ENCODE results near the gene PIPOX.
A peak's percentile ranks its signal among the peaks of the same experiment; 100 is the strongest.

The PIPOX gene

GRCh38 chr17:29021226-29021625 is 21.7 kb upstream of the PIPOX start:
- no peak overlapping the region for H3K27ac ChIP-seq (replicated peaks)
- DNase-seq (ENCODE audit: low read depth in 1 of 2, low spot score in 1 of 2) = no peak
- no peak overlapping the region for H3K4me3 ChIP-seq (replicated peaks; ENCODE audit: insufficient read depth, low read length)
- TF ChIP-seq CTCF (IDR thresholded peaks at IDR 0.05; ENCODE audit: insufficient read depth, low read length) (no peak), GABPA (IDR thresholded peaks at IDR 0.05; ENCODE audit: low read depth) (no peak), SPI1 (IDR thresholded peaks at IDR 0.05; ENCODE audit: borderline replicate concordance, low read depth) (no peak), POLR2AphosphoS5 (IDR thresholded peaks at IDR 0.05; ENCODE audit: low read depth) (no peak), REST (IDR thresholded peaks at IDR 0.05; ENCODE audit: insufficient replicate concordance, low read depth) (no peak)
- peaks cover 6% of the 10 kb centered on the region for H3K27me3 ChIP-seq (ENCODE audit: insufficient read depth, poor library complexity, severe bottlenecking)

- TF ChIP-seq REST (IDR thresholded peaks at IDR 0.05; ENCODE audit: insufficient replicate concordance, low read depth) (no peak), POLR2AphosphoS5 (IDR thresholded peaks at IDR 0.05; ENCODE audit: low read depth) (no peak), SPI1 (IDR thresholded peaks at IDR 0.05; ENCODE audit: borderline replicate concordance, low read depth) (no peak), GABPA (IDR thresholded peaks at IDR 0.05; ENCODE audit: low read depth) (no peak), CTCF (IDR thresholded peaks at IDR 0.05; ENCODE audit: insufficient read depth, low read length) (no peak)
- H3K27me3 ChIP-seq (ENCODE audit: insufficient read depth, poor library complexity, severe bottlenecking) = peaks cover 8% of the 10 kb centered on the region
- no peak for DNase-seq (ENCODE audit: low read depth in 1 of 2, low spot score in 1 of 2)
- H3K27ac ChIP-seq (replicated peaks) = no peak overlapping the region
- H3K4me3 ChIP-seq (replicated peaks; ENCODE audit: insufficient read depth, low read length) = no peak overlapping the region
These were observed 20.9 kb upstream of the PIPOX start for GRCh38 chr17:29022074-29022473.

- Histone ChIP-seq H3K4me3 (replicated peaks; ENCODE audit: insufficient read depth, low read length) (no peak overlapping the region), H3K27me3 (ENCODE audit: insufficient read depth, poor library complexity, severe bottlenecking) (peaks cover 8% of the 10 kb centered on the region), H3K27ac (replicated peaks) (no peak overlapping the region)
- TF ChIP-seq SPI1 (IDR thresholded peaks at IDR 0.05; ENCODE audit: borderline replicate concordance, low read depth) (no peak), GABPA (IDR thresholded peaks at IDR 0.05; ENCODE audit: low read depth) (no peak)
- DNase-seq (ENCODE audit: low read depth in 1 of 2, low spot score in 1 of 2) = no peak
These were observed 18.5 kb upstream of the PIPOX start for GRCh38 chr17:29024316-29024952.

- TF ChIP-seq GABPA (IDR thresholded peaks at IDR 0.05; ENCODE audit: low read depth) (no peak), SPI1 (IDR thresholded peaks at IDR 0.05; ENCODE audit: borderline replicate concordance, low read depth) (peak; percentile 43; the same call in 1 of the 2 replicates)
- Histone ChIP-seq H3K4me3 (replicated peaks; ENCODE audit: insufficient read depth, low read length) (no peak overlapping the region), H3K27me3 (ENCODE audit: insufficient read depth, poor library complexity, severe bottlenecking) (peaks cover 7% of the 10 kb centered on the region), H3K27ac (replicated peaks) (no peak overlapping the region)
- DNase-seq (ENCODE audit: low read depth in 1 of 2, low spot score in 1 of 2) = peak in 1 of 2 experiments; percentile 37
These were observed 11.5 kb upstream of the PIPOX start for GRCh38 chr17:29031488-29031887.

Data from HL-60 (cell line).